ENCODE data around the gene FBXO3.

DNA sequence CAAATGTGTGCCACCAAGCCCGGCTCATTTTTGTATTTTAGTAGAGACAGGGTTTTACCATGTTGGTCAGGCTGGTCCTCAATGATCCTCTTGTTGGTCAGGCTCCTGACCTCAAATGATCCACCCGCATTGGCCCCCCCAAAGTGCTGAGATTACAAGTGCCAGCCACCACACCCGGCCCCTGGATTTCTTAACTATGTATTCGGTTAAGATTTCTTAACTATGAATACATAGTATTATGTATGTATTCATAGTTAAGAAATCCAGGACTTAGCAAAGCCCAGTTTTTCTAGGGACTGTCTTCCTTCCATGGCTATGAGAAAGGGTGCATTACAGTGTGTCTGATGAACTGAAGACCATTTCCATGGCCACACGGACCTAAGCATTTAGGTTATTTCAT, 75.4 kb downstream of the FBXO3 start:
- TF ChIP-seq, protein P1, sequence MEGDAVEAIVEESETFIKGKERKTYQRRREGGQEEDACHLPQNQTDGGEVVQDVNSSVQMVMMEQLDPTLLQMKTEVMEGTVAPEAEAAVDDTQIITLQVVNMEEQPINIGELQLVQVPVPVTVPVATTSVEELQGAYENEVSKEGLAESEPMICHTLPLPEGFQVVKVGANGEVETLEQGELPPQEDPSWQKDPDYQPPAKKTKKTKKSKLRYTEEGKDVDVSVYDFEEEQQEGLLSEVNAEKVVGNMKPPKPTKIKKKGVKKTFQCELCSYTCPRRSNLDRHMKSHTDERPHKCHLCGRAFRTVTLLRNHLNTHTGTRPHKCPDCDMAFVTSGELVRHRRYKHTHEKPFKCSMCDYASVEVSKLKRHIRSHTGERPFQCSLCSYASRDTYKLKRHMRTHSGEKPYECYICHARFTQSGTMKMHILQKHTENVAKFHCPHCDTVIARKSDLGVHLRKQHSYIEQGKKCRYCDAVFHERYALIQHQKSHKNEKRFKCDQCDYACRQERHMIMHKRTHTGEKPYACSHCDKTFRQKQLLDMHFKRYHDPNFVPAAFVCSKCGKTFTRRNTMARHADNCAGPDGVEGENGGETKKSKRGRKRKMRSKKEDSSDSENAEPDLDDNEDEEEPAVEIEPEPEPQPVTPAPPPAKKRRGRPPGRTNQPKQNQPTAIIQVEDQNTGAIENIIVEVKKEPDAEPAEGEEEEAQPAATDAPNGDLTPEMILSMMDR (conservative IDR thresholded peaks at IDR 0.05; ENCODE audit: low read length), result no peak
- TF ChIP-seq EZH2phosphoT487 (IDR thresholded peaks at IDR 0.05; ENCODE audit: borderline replicate concordance), result no peak
